Fibroblast of skin of right biceps (primary cell): ENCODE data around the gene CTDP1.
A peak's percentile ranks its signal among the peaks of the same experiment; 100 is the strongest.
"Not testable (repeated sequence)": the region's sequence is repeated elsewhere in the genome, so short reads cannot be mapped to it uniquely, and the experiment has no call there.

Experiments
- DNase-seq: peaks from one replicate; pipeline ENCODE4 v3.0.0-alpha.2; 2013

CTDP1 gene

DNA sequence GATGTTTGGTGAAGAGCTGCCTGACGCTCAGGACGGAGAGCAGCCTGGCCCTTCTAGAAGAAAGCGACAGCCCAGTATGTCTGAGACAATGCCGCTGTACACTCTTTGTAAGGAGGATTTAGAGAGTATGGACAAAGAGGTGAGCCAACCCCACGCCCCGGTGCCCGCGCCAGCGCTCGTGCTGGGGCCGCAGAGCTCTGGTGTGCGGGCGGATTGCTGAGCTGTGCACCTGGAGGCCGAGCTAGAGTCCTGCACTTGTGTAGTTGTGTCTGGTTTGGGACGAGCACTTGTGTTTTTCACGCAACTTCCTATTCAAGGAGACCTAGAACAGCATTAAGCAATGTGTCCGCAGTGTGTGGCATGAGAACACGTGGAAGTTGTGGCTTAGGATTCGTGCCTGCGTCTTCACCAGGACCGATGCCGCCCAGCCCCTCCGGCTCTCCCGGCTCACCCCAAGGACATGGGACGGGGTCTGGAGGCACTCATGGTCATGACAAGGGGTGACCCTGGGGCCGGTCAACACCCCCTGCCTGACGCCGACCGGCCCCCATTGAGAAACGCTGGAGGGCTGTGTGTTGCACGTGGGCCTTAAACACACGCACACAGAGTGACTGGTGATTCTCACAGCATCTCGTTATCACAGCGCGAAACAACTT, 49.5 kb downstream of the CTDP1 start:
- DNase-seq: no peak

DNA sequence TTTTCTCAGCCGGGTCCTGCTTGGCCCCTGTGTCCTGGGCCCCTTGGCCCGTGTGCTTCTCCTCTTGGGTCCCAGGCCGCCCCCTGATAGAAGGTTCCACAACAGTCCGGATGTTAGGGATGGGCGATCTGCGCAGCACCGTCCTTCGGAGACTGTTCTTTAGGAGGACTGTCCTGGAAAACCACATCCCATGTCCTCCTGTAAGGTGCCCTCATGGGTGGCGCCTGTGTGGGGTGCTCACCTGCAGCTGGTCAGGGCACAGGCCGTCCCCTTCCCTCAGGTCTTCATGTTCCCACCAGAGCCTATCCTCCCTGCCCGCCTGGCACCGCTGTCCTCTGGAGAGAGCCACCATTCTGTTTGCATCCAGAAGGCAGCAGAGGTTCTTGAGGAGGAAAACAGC, 50.0 kb downstream of the CTDP1 start:
- DNase-seq: no peak

DNA sequence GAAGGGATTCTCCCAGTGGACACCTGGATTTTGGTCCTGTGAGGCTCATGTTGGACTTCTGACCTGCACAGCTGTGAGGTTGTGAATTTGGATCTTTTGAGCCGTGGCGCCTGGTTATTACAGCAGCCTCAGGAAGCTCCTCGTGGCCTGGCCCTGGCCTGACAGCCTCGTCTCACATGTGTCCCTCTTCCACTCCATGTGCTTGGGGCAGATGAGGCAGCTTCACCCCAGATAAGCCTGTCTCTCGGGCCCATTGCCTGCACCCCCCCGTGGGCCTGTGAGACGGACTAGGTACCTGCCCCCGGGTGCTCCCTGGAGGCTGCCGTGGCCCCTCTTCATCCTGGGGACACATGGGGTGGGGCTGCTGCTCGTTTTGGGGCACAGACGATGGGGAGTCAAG, 51.2 kb downstream of the CTDP1 start:
- DNase-seq: no peak

DNA sequence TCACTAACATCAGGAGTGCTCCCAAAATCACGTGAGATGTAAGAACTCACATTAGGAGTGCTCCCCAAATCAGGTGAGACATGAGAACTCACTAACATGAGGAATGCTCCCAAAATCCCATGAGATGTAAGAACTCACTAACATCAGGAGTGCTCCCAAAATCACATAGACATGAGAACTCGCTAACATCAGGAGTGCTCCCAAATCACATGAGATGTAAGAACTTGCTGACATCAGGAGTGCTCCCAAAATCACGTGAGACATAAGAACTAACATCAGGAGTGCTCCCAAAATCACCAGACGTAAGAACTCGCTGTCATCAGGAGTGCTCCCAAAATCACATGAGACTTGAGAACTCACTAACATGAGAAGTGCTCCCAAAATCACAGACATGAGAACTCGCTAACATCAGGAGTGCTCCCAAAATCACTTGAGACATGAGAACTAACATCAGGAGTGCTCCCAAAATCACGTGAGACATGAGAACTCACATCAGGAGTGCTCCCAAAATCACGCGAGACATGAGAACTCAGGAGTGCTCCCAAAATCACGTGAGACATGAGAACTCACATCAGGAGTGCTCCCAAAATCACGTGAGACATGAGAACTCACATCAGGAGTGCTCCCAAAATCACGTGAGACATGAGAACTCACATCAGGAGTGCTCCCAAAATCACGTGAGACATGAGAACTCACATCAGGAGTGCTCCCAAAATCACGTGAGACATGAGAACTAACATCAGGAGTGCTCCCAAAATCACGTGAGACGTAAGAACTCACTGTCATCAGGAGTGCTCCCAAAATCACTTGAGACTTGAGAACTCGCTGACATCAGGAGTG, 52.5 kb downstream of the CTDP1 start:
- peak; percentile 9 for DNase-seq

DNA sequence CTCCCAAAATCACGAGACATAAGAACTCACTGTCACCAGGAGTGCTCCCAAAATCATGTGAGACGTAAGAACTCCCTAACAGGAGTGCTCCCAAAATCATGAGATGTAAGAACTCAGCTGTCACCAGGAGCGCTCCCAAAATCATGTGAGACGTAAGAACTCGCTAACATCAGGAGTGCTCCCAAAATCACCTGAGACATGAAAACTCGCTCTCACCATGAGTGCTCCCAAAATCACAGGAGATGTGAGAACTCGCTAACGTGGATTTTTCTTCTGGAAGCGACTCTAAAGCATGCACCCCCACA, 53.1 kb downstream of the CTDP1 start:
- no peak for DNase-seq

DNA sequence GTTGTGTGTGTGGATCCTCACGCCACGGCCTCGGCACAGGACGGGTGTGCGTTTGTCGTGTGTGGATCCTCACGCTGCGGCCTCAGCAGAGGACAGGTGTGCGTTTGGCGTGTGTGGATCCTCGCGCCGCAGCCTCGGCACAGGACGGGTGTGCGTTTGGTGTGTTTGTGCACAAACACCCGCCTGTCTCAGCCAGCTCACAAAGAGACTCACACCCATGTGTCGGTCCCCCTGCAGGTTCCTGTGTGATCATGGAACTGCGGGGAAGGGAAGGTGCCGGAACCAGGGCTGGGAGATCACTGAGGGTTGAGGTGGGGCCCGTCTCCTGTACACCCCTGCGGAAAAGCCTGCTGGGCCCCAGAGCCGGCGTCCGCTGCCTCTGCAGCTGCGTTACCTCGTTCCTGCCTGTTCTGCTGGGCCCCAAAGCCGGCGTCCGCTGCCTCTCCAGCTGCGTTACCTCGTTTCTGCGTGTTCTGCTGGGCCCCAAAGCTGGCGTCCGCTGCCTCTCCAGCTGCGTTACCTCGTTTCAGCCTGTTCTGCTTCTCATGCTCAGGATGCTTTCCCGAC, 53.6 kb downstream of the CTDP1 start:
- no peak for DNase-seq

DNA sequence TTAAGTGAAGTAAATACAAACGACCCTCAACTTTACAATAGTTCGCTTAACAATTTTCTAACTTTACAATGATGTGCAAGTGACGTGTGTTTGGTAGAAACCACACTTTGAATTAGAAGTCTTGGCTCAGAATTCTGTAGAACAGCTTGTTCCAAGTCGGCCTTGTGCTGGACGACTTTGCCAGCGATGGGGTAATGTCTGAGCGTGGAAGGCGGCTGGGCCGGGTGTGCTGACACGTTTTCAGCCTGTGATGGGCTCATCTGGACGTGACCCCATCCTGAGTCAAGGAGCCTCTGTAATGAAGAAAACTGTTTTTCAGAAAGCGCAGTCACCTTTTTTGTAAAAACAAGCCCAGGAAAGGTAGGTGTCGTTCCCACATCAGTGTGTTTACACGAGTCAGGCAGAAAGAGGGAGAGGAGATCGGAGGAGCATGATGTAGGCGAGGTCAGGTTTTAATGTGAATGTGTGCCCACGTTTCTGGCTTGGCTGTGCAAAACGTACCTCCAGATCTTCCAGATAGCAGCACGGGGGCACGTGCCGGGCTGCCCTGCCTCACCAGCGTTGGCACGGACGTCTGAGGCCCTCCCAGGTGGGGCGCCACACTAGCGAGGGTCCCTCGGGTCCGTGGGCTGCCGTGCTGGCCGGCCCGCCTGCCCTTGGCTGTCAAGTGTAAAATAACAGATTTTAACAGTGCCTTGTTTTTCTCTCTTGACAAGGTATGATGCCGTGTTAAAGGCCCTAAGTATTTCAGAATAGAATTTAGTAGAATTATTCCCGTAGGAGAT, 54.6 kb downstream of the CTDP1 start:
- no peak for DNase-seq

DNA sequence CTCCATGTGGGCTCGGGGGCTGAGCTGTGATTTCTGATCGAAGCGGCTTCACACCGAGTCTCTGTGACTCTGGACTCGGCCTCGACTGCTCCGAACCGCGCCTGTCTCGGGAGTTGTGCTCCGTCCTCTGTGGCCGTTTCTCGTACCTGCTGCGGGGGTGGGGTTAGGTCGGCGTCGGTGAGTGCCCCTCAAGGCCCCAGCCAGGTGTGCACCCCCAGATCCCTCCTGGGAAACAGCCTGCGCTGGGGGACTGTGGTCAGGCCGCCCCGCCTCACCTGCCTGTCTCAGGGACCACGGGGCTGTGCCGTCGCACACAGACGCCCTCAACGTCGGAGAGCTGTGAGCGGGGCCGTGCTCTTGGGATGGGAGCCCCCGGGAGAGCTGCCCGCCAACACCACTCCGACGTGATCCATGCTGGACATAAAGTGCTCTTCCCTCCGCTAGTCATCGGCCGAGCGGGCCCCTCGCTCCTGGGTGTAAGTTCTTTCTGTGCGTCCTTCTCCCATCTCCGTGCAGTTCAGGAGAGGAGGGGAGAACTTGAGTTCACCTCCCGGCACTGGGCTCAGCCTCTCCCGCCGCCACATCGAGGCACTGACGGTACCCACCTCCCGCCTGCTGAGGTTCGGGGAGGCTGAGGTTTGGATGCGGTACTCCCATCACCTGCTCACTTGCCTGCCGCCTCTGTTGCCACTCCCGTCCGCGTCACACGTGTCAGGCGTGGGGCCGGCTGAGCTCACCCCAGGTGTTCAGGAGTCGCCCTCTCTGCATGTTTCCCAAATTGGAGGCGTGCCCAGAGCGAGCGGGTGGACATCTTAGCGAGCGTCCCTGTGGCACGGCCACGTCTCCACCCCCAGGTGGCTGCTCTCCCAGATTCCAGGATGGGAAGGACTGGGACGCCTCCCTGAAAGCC, 55.7 kb downstream of the CTDP1 start:
- DNase-seq: no peak

DNA sequence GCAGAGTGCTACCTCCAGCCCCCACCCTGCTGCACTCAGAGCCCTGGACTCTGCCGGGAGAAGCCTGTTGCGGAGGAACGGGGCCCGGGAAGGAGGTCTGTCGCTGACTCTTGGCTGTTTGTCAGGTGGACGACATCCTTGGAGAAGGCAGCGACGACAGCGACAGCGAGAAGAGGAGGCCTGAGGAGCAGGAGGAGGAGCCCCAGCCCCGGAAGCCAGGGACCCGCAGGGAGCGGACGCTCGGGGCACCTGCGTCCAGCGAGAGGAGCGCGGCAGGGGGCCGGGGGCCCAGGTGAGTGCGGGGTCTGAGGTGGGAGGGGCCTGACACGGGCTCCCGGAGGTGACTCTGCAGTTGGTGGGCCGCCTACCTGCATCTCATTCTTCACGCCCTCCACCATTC, 56.6 kb downstream of the CTDP1 start:
- no peak for DNase-seq

DNA sequence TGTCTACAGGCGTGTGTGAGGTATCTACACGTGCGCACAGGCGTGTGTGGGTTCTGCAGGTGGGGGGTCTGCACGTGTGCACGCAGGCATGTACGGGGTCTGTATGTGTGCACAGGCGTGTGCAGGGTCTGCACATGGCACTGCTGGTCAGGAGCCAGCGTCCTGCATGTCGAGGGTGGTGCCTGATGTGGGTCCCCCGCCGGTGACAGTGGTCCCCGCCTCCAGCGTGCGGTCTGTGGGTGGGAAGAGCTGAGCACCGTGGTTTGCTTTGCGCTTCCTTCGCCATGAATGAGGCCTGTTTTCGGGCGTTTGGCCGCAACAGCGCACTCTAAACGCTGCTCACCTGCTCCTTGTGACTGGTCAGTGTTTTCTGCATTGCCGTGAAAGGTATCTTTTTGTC, 57.2 kb downstream of the CTDP1 start:
- no peak for DNase-seq

DNA sequence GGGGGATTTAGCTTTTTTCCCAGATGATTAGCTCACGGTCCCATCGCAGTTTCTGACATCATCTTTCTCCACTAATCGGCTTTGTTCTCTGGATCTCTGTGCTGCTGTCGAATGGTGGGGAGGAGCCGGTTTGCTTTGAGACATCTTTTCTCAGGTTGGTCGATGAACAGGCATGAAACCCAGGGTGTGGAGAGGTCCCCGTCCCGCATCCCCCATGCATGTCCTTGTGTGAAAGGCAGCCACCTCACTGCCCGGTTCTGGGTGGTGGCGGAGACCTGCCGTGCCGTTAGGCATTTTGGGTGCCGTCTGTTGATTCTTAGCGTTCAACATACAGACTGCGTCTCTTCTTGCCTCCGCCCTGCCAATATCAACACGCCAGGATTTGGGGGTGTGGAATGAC, 57.8 kb downstream of the CTDP1 start:
- no peak for DNase-seq

DNA sequence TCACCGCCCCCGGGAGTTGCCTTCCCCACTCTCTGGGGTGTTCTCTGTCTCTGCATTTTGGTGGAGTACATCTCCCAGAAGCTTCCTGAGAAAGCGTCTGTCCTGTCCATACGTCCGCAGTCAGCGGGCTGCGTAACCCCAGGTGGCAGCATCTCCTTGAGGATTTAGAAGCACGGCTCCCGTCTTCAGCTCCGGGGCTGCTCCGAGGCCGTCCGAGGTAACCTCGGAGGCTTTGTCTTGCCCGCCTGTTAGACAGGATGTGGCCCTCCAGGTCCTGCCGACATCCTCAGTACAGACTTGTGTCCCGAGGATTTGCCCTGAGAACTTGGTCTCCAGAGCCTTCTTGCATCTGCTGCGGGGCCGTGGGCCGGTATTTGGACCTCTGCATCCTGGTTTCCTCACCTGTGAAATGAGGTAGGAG, 58.4 kb downstream of the CTDP1 start:
- no peak for DNase-seq

DNA sequence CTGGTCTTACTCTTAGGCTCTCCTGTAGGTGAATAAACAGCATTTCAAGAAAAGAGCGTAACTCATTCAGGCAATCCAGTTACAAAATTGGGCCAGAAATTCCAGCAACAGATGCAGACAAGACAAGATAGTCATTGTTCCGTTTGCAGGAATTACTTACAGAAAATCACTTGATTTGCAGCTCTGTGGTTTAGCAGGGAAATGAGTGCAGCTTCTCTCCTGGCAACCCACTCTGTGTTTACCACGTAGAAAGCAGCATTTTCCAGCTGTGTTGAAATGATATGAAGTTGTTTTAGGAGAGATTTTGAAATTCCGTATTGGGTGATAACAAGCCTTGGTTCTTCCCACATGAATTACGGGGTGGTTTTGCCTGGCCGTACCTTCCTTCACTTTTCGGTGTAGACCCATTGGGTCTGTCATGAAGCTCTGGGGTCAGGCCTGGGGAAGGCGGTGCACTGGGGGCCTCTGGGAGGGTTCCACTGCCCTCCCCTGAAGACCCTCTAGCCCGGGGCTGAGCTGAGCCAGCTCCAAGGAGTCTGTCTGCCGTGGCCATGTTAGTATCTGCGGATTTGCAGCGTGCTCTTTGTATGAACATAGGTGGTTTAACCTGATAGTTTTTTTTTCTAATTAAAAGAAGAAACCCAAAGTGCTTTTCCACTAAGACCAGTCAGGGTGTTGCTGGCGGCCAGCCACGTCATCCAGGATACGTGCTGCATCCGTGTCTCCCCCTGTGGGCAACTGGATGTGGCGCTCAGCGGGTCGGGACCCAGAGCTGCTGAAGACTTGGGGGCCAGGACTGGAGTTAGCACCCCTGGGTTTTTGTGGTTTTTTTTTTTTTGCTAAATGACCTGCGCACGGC, 59.2 kb downstream of the CTDP1 start:
- no peak for DNase-seq

DNA sequence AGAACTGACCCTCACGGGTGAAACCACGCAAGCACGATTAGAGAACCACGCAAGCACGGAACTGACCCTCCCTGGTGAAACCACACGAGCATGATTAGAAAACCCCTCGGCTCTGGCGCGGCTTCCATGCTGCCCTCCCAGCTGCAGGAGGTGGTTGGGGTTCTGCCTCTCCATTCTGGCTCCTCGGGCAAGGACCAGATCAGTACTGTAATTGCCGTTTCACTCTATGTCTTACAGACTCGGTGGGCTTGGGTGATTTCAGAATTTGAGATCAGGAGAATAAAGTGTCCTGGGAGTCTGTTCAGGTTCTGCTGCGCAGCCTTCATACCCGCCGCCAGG, 59.8 kb downstream of the CTDP1 start:
- DNase-seq: no peak

DNA sequence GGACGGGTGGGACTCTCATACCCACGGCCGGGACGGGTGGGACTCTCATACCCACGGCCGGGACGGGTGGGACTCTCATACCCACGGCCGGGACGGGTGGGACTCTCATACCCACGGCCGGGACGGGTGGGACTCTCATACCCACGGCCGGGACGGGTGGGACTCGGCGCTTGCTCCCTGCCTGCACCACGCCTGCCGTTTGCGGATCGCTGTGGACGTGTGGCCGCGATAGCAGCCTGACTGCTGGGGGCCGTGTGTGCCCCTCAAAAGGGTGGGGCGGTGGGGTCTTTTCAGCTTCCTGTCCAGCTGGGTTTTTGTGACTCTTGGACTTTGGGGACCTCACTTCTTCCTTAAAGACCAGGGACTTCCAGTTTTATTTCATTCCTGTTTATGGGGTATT, 60.4 kb downstream of the CTDP1 start:
- DNase-seq: not testable (repeated sequence)

DNA sequence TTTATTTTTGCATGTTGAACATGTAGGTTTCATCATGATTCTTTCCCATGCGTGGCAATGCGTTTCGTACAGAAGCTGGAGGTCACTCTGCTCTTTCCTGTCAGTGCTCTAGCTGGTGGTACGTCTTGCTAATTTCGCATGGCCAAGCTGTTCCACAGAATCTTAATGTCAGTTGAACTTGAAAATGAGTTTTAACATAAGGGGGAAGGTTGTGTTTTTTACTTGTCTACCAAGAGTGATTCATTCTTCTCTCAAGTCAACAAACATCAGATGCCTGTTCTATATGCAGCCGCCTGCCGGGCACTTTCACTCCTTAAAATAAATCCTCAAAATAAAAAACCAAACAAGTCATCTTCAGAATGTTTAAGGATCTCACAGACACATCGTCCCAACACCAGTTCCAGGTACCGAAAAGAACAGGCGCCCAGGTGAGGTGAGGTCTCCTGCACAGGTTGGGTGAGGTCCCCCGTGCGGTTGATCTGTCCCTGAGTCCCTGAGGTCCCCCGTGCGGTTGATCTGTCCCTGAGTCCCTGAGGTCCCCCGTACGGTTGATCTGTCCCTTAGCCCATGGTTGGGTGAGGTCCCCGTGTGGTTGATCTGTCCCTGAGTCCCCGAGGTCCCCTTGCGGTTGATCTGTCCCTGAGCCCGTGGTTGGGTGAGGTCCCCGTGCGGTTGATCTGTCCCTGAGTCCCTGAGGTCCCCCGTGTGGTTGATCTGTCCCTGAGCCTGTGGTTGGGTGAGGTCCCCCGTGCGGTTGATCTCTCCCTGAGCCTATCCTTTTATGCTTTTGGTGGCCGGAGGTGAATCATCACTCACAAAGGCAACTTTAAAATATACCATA, 61.1 kb downstream of the CTDP1 start:
- no peak for DNase-seq

DNA sequence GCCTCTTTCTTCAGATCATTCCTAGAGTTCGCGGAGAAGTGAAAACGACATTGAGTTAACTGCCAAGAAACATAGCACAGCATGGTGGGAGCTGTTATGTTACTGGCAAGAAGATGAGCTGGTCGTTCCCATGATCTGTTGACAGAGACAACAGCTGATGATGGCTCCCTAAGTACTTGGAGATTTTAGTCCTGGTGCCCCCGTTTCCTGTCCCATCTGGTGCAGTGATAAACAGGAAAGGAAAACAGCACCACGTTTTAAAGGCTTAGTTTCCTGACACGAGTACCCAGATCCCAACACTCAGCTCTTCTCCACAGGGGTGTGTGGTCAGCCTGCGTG, 61.7 kb downstream of the CTDP1 start:
- no peak for DNase-seq

DNA sequence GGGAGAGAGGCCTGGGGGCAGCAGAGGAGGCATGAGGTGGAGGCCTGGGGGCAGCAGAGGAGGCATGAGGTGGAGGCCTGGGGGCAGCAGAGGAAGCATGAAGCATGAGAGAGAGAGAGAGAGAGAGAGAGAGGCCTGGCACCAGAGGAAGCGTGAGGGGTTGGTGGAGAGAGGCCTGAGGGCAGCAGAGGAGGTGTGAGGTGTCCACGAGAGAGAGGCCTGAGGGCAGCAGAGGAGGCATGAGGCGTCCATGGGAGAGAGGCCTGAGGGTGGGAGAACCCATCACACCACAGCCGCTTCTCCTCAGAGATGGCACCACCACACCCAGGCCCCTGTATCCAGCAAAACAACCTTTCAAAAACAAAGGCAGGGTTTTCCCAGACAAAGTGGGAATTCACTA, 62.5 kb downstream of the CTDP1 start:
- DNase-seq: no peak

DNA sequence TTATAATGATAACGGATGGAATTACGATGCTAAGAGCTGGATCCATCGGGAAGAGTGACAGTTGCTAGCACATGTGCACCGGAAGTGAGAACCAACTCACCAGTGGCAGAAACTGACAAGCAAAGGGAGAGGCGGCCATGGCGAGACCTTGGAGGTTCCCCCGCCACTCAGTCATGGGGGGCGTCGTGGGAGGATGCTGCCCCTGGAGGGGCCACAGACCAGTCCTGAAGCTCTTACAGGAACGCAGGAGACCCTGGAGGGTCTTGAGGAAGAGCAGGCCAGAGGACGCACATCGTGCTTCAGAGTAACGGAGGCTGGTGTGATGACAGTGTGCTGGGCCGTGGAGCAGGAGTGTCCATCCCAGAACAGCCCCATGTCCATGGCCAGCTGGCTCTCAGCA, 65.0 kb downstream of the CTDP1 start:
- DNase-seq: no peak

DNA sequence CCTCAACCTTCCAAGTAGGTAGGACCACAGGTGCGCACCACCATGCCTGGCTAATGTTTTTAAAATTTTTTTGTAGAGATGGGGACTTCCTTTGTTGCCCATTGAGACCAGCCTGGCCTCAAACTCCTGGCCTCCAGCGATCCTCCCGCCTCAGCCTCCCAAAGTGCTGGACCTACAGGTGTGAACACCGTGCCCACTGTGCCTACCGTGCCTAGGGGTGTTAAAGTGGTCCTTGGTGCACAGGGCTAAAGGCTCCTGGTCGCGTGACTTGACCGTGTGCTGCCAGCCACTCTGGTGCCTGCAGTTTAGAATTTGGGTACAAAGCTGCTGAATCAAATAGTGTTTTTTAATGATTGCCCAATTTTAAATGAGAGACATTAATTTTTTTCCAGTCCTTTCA, 67.1 kb downstream of the CTDP1 start:
- DNase-seq: no peak
